K562 (cell line): Measurements from ENCODE around the gene POU1F1. TPM values are rescaled to one million over a fixed set of nuclear protein-coding genes. Genes with fewer than 3 reads are reported as not detected.

ENCODE experiments used
- CHD1 ChIP-seq: fragments of 200-600 bp; sonication (generic); IDR thresholded peaks from one replicate; pipeline ENCODE4 v1.6.1; 2012; ENCODE audit warnings: mild to moderate bottlenecking, moderate library complexity, low read length, inconsistent platforms
- ETS2 ChIP-seq: IDR thresholded peaks from 2 replicates; pipeline ENCODE4 v1.6.1; 2016; ENCODE audit warnings: borderline replicate concordance, missing genetic modification characterization, mild to moderate bottlenecking, moderate library complexity, missing compliant biosample characterization; ENCODE audit not compliant: poor library complexity, severe bottlenecking
- HEY1 ChIP-seq: fragments of 250-450 bp; sonication (Bioruptor Pico); IDR thresholded peaks from 2 replicates; pipeline ENCODE4 v1.5.0; 2020; ENCODE audit warnings: mild to moderate bottlenecking, moderate library complexity, borderline replicate concordance
- MTA1 ChIP-seq: fragments of 450-650 bp; IDR thresholded peaks from 2 replicates; pipeline ENCODE4 v1.6.1; 2017; ENCODE audit warnings: borderline replicate concordance
- NFE2L1 ChIP-seq: fragments of 450-650 bp; IDR thresholded peaks from 2 replicates; pipeline ENCODE4 v1.6.1; 2016; ENCODE audit warnings: missing genetic modification characterization, low read depth, mild to moderate bottlenecking, missing compliant biosample characterization, moderate library complexity, borderline replicate concordance
- NFIC ChIP-seq: fragments of 450-650 bp; IDR thresholded peaks from 2 replicates; pipeline ENCODE4 v1.6.1; 2017; ENCODE audit warnings: mild to moderate bottlenecking, inconsistent platforms
- NR2C1 ChIP-seq, 2 experiments: fragments of 450-650 bp; IDR thresholded peaks; 2 replicates each; pipeline ENCODE4 v1.6.1; 2017; ENCODE audit warnings: mild to moderate bottlenecking in 2 of 2, antibody characterized with exemption in 1 of 2, inconsistent platforms in 1 of 2, missing compliant biosample characterization in 1 of 2, missing genetic modification characterization in 1 of 2
- SIRT6 ChIP-seq: IDR thresholded peaks from one replicate; pipeline ENCODE4 v1.6.1; 2012; ENCODE audit warnings: low read depth, mild to moderate bottlenecking, control low read depth, inconsistent platforms, low read length, moderate library complexity
- SP2 ChIP-seq: IDR thresholded peaks from 2 replicates; pipeline ENCODE4 v1.6.1; 2011; ENCODE audit warnings: mild to moderate bottlenecking, low read depth, low read length, moderate library complexity; ENCODE audit not compliant: poor library complexity, severe bottlenecking; ENCODE audit errors: extremely low read depth
- TBP ChIP-seq: optimal IDR thresholded peaks from 2 replicates; pipeline ENCODE3; 2011; ENCODE audit warnings: low read depth, low read length, improper control_type of control experiment
- THRAP3 ChIP-seq: fragments of 450-650 bp; IDR thresholded peaks from 2 replicates; pipeline ENCODE4 v1.6.1; 2016; ENCODE audit warnings: mild to moderate bottlenecking, inconsistent platforms, borderline replicate concordance
- ZFP1 ChIP-seq: fragments of 450-650 bp; formaldehyde crosslinking; IDR thresholded peaks from 2 replicates; pipeline ENCODE4 v1.4.0; 2020; ENCODE audit warnings: mild to moderate bottlenecking, mixed read lengths
- ZNF408 ChIP-seq: fragments of 250-450 bp; sonication (Bioruptor Pico); IDR thresholded peaks from 2 replicates; pipeline ENCODE4 v1.4.0; 2020; ENCODE audit warnings: low read depth, mild to moderate bottlenecking, moderate library complexity
- ZNF445 ChIP-seq: fragments of 250-450 bp; sonication (Bioruptor Pico); IDR thresholded peaks from 2 replicates; pipeline ENCODE4 v1.4.0; 2020; ENCODE audit warnings: low read depth, mild to moderate bottlenecking, moderate library complexity
- ZNF644 ChIP-seq: fragments of 200-800 bp; sonication (Bioruptor generic); IDR thresholded peaks from 2 replicates; pipeline ENCODE4 v1.6.1; 2016; ENCODE audit warnings: low read depth, missing genetic modification characterization, missing compliant biosample characterization
- polyA plus RNA-seq, 8 experiments: library from polyadenylated mRNA; depleted of rRNA in 4 of 8; stranded (reverse) in 5 of 8; unstranded in 3 of 8; fragments of >200 nt; fragmentation: Nextera tagmentation in 2 of 8; fragmentation: Illumina TruSeq in 1 of 8; extraction: Ambion mirVana in 2 of 8; extraction: Trizol in 1 of 8; gene quantifications; 2 replicates each; pipeline versions ENCODE4 v1.2.1 to v1.2.3, GENCODE V29; 2011 to 2014; ENCODE audit warnings: inconsistent platforms in 1 of 8, missing spikeins in 1 of 8
- total RNA-seq, 7 experiments: library from RNA; depleted of rRNA in 6 of 7; stranded (reverse); fragments of >200 nt in 6 of 7; fragmentation: Illumina TruSeq in 2 of 7; extraction: Trizol in 2 of 7; gene quantifications; 2 replicates each; pipeline versions ENCODE4 v1.2.1 to v1.2.3, GENCODE V29; 2011 to 2021; ENCODE audit warnings: low replicate concordance in 1 of 7
- TF ChIP-seq, protein P1 (sequence below): sonication (generic); formaldehyde crosslinking; IDR thresholded peaks from 2 replicates; pipeline ENCODE4 v1.4.0; 2020; ENCODE audit warnings: mild to moderate bottlenecking, missing genetic modification reagents
- TF ChIP-seq, protein P2 (sequence below): sonication (generic); formaldehyde crosslinking; IDR thresholded peaks from 2 replicates; pipeline ENCODE4 v1.8.0; 2023; ENCODE audit warnings: missing genetic modification reagents, mild to moderate bottlenecking, borderline replicate concordance

Gene POU1F1
- total and polyA plus RNA-seq, 9 of the 15 experiments (the other 6 are each of a cell fraction or from before 2014, with no cell fraction given): not detected

DNA sequence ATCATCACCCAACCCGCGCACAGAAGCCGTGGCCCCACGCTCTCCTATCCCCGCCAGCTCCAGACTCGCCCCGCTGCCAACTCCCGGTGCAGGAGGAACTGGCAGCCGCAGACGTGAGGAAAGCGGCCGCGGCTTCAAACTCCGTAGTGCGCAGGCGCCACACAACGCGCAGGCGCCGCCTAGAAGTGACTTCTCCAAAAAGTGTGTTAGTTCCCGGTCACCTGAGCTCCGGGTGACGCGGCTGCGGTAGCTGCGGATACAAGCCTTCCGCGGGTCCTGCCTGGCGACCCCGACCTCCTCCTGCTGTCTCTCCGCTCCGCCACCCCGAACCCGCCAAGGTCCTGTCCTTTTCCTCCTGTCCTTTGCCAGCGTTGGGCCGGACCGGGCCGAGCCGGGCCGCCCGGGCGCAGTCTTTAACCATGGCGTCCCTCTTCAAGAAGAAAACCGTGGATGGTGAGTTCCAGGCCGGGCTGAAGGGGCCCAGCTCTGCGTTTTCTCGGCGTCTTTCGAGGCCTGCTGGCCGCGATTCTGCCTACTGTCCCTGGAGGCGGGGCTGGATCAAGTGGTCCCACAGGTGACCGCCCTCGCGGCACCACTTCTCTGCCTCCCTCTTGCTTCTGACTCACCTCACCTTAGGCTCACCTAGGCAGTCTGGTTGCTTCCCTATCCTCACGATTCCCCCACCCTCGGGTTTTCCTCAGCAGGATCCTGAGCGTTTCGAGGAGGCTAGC is 49.1 kb downstream of the POU1F1 start, which contains the start of gene CHMP2B (continued):
- TF ChIP-seq, protein P1, sequence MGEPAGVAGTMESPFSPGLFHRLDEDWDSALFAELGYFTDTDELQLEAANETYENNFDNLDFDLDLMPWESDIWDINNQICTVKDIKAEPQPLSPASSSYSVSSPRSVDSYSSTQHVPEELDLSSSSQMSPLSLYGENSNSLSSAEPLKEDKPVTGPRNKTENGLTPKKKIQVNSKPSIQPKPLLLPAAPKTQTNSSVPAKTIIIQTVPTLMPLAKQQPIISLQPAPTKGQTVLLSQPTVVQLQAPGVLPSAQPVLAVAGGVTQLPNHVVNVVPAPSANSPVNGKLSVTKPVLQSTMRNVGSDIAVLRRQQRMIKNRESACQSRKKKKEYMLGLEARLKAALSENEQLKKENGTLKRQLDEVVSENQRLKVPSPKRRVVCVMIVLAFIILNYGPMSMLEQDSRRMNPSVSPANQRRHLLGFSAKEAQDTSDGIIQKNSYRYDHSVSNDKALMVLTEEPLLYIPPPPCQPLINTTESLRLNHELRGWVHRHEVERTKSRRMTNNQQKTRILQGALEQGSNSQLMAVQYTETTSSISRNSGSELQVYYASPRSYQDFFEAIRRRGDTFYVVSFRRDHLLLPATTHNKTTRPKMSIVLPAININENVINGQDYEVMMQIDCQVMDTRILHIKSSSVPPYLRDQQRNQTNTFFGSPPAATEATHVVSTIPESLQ (CRISPR knock-in tag): no peak
- TF ChIP-seq ZFP1 (CRISPR knock-in tag) (no peak), ZNF408 (CRISPR knock-in tag) (no peak), NFIC (no peak), ZNF644 (tag) (no peak), NFE2L1 (no peak), THRAP3 (no peak), TBP (peak; percentile 46), SIRT6 (no peak), MTA1 (no peak), CHD1 (no peak), HEY1 (no peak), NR2C1 (IDR thresholded peaks at IDR 0.05) (no peak), NR2C1 (tag; IDR thresholded peaks at IDR 0.05) (no peak), SP2 (no peak), ZNF445 (CRISPR knock-in tag) (no peak), ETS2 (tag) (no peak)
- TF ChIP-seq, protein P2, sequence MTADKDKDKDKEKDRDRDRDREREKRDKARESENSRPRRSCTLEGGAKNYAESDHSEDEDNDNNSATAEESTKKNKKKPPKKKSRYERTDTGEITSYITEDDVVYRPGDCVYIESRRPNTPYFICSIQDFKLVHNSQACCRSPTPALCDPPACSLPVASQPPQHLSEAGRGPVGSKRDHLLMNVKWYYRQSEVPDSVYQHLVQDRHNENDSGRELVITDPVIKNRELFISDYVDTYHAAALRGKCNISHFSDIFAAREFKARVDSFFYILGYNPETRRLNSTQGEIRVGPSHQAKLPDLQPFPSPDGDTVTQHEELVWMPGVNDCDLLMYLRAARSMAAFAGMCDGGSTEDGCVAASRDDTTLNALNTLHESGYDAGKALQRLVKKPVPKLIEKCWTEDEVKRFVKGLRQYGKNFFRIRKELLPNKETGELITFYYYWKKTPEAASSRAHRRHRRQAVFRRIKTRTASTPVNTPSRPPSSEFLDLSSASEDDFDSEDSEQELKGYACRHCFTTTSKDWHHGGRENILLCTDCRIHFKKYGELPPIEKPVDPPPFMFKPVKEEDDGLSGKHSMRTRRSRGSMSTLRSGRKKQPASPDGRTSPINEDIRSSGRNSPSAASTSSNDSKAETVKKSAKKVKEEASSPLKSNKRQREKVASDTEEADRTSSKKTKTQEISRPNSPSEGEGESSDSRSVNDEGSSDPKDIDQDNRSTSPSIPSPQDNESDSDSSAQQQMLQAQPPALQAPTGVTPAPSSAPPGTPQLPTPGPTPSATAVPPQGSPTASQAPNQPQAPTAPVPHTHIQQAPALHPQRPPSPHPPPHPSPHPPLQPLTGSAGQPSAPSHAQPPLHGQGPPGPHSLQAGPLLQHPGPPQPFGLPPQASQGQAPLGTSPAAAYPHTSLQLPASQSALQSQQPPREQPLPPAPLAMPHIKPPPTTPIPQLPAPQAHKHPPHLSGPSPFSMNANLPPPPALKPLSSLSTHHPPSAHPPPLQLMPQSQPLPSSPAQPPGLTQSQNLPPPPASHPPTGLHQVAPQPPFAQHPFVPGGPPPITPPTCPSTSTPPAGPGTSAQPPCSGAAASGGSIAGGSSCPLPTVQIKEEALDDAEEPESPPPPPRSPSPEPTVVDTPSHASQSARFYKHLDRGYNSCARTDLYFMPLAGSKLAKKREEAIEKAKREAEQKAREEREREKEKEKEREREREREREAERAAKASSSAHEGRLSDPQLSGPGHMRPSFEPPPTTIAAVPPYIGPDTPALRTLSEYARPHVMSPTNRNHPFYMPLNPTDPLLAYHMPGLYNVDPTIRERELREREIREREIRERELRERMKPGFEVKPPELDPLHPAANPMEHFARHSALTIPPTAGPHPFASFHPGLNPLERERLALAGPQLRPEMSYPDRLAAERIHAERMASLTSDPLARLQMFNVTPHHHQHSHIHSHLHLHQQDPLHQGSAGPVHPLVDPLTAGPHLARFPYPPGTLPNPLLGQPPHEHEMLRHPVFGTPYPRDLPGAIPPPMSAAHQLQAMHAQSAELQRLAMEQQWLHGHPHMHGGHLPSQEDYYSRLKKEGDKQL (CRISPR knock-in tag): no peak
